Endothelial cell of umbilical vein (primary cell): ENCODE measurements around the gene ECI1. TPM values are rescaled to one million over a fixed set of nuclear protein-coding genes. Genes with fewer than 3 reads are reported as not detected.

Experiments
- BruUV-seq: library from RNA; stranded (reverse); fragments of 400-500 nt; replicated peaks from 2 replicates; lab custom pipeline; 2021; lab: Mats Ljungman, UMichigan
- CTCF ChIA-PET: fragments of 300-600, 350-600 bp; sonication (Branson Sonifier 250); formaldehyde crosslinking; loops from one replicate; lab custom pipeline; 2021; ENCODE audit warnings: antibody characterized with exemption, inconsistent platforms; lab: Charles Lee
- POLR2A ChIA-PET: fragments of 300-600, 350-600 bp; sonication (Branson Sonifier 250); formaldehyde crosslinking; loops from one replicate; lab custom pipeline; 2021; ENCODE audit warnings: antibody characterized with exemption, inconsistent platforms; lab: Charles Lee
- DNase-seq: peaks from one replicate; pipeline ENCODE4 v3.0.0-alpha.2; 2011; ENCODE audit warnings: low read depth, low spot score
- FAIRE-seq: peaks from 2 replicates; lab custom pipeline; 2011; peaks lifted over from hg19 to GRCh38; lab: Jason Lieb, UNC
- H2AFZ ChIP-seq: 2 replicates; pipeline ENCODE4 v1.6.0; 2012; ENCODE audit warnings: low read depth, low read length, control low read depth, inconsistent platforms
- H3K27ac ChIP-seq: 2 replicates; pipeline ENCODE4 v1.5.1; 2011; ENCODE audit warnings: low read depth, mild to moderate bottlenecking, control low read depth, low read length, moderate library complexity; ENCODE audit not compliant: insufficient read depth
- H3K27me3 ChIP-seq, 2 experiments: 2 replicates each; pipeline versions ENCODE4 v1.6.0 to v1.6.1; 2011; ENCODE audit warnings: low read length in 2 of 2, mixed read lengths in 1 of 2; ENCODE audit not compliant: control insufficient read depth in 2 of 2, insufficient read depth in 2 of 2
- H3K36me3 ChIP-seq, 2 experiments: 2 replicates in 1 of 2; 3 replicates in 1 of 2; pipeline ENCODE4 v1.5.1; 2011; ENCODE audit warnings: low read length in 2 of 2, mild to moderate bottlenecking in 1 of 2, moderate library complexity in 1 of 2; ENCODE audit not compliant: control insufficient read depth in 2 of 2, insufficient read depth in 2 of 2; ENCODE audit errors: extremely low read depth in 1 of 2
- H3K4me1 ChIP-seq: 3 replicates; pipeline ENCODE4 v1.5.1; 2011; ENCODE audit warnings: mild to moderate bottlenecking, low read length; ENCODE audit not compliant: control insufficient read depth, insufficient read depth; ENCODE audit errors: extremely low read depth
- H3K4me2 ChIP-seq: 2 replicates; pipeline ENCODE4 v1.6.1; 2011; ENCODE audit warnings: low read length, control low read depth, mixed read lengths; ENCODE audit not compliant: insufficient read depth
- H3K4me3 ChIP-seq, 3 experiments: fragments of 200-600 bp in 1 of 3; sonication (generic), shearing (Covaris generic) in 1 of 3; replicated peaks in 1 of 3; 2 replicates each; pipeline ENCODE4 v1.5.1; 2011 to 2016; ENCODE audit warnings: control low read depth in 3 of 3, low read length in 3 of 3, mild to moderate bottlenecking in 2 of 3, inconsistent platforms in 1 of 3, low read depth in 1 of 3, moderate library complexity in 1 of 3; ENCODE audit not compliant: insufficient read depth in 1 of 3
- H3K79me2 ChIP-seq: 2 replicates; pipeline ENCODE4 v1.6.0; 2012; ENCODE audit warnings: low read length, inconsistent platforms; ENCODE audit not compliant: control insufficient read depth, insufficient read depth
- H3K9ac ChIP-seq: replicated peaks from 2 replicates; pipeline ENCODE3; 2011; ENCODE audit warnings: low read length, control low read depth; ENCODE audit not compliant: insufficient read depth; ENCODE audit errors: extremely low read depth
- H3K9me1 ChIP-seq: replicated peaks from 3 replicates; pipeline ENCODE4 v1.6.0; 2011; ENCODE audit warnings: mild to moderate bottlenecking, low read length; ENCODE audit not compliant: control insufficient read depth, insufficient read depth; ENCODE audit errors: extremely low read depth
- H3K9me3 ChIP-seq: replicated peaks from 2 replicates; pipeline ENCODE4 v1.5.1; 2012; ENCODE audit warnings: low read length, inconsistent platforms; ENCODE audit not compliant: control insufficient read depth, insufficient read depth
- H4K20me1 ChIP-seq: replicated peaks from 2 replicates; pipeline ENCODE3; 2011; ENCODE audit warnings: mild to moderate bottlenecking, low read length; ENCODE audit not compliant: control insufficient read depth, insufficient read depth; ENCODE audit errors: extremely low read depth
- CTCF ChIP-seq, 2 donors: IDR thresholded peaks; 1 replicate in 1 of 2; 2 replicates in 1 of 2; pipeline ENCODE4 v1.5.1; 2011; ENCODE audit warnings: low read length in 2 of 2, mild to moderate bottlenecking in 2 of 2, moderate library complexity in 2 of 2, control low read depth in 1 of 2, inconsistent platforms in 1 of 2, low read depth in 1 of 2; ENCODE audit not compliant: insufficient read depth in 1 of 2; ENCODE audit errors: extremely low read depth in 1 of 2
- EZH2 ChIP-seq: IDR thresholded peaks from 2 replicates; pipeline ENCODE4 v1.6.1; 2012; ENCODE audit warnings: borderline replicate concordance, low read depth, mild to moderate bottlenecking, moderate library complexity, low read length, inconsistent platforms; ENCODE audit not compliant: severe bottlenecking
- FOS ChIP-seq: IDR thresholded peaks from 2 replicates; pipeline ENCODE4 v1.6.1; 2011; ENCODE audit warnings: mild to moderate bottlenecking, low read length, moderate library complexity, borderline replicate concordance; ENCODE audit not compliant: insufficient read depth
- GATA2 ChIP-seq: IDR thresholded peaks from 2 replicates; pipeline ENCODE4 v1.7.0; 2011; ENCODE audit warnings: low read depth, mild to moderate bottlenecking, moderate library complexity, mixed read lengths, low read length; ENCODE audit not compliant: insufficient read length, insufficient read depth
- JUN ChIP-seq: IDR thresholded peaks from 2 replicates; pipeline ENCODE4 v1.6.1; 2011; ENCODE audit warnings: borderline replicate concordance, low read depth; ENCODE audit not compliant: insufficient read length, insufficient read depth
- MAX ChIP-seq: IDR thresholded peaks from 2 replicates; pipeline ENCODE4 v1.6.1; 2011; ENCODE audit not compliant: insufficient read depth, insufficient read length
- MYC ChIP-seq: IDR thresholded peaks from one replicate; pipeline ENCODE4 v1.6.1; 2011; ENCODE audit warnings: mild to moderate bottlenecking, low read depth, low read length
- POLR2A ChIP-seq: IDR thresholded peaks from 2 replicates; pipeline ENCODE4 v1.6.1; 2012; ENCODE audit warnings: low read depth, mild to moderate bottlenecking, control low read depth, low read length
- POLR2AphosphoS5 ChIP-seq: IDR thresholded peaks from 2 replicates; pipeline ENCODE4 v1.6.1; 2012; ENCODE audit warnings: low read depth, mild to moderate bottlenecking, control low read depth, low read length, moderate library complexity; ENCODE audit not compliant: insufficient read depth
- dilution Hi-C: fragments of 300-500 bp; cut with MboI; formaldehyde crosslinking; loops from one replicate; pipeline ENCODE4 v1.15.0; 2019; ENCODE audit warnings: low sequenced_read_pairs; ENCODE audit not compliant: extremely low pct_ligation_motif_present
- intact Hi-C: fragments of 100-400 bp; cut with micrococcal nuclease; formaldehyde crosslinking; loops from one replicate; pipeline ENCODE4 v1.10.0; 2022
- polyA plus RNA-seq, 4 experiments: library from polyadenylated mRNA; depleted of rRNA in 3 of 4; stranded (reverse) in 3 of 4; unstranded in 1 of 4; fragments of >200 nt; gene quantifications; 2 replicates each; pipeline versions ENCODE4 v1.2.1 to v1.2.3, GENCODE V29; 2011 to 2012; ENCODE audit warnings: missing spikeins in 1 of 4
- total RNA-seq: library from RNA; stranded (reverse); gene quantifications from 2 replicates; pipeline ENCODE4 v1.2.3, GENCODE V29; 2021

Gene ECI1
- total and polyA plus RNA-seq, 2 donors (not counting 3 experiments of a cell fraction or from before 2014, with no cell fraction given), result 43.6 to 48.3 TPM

- DNase-seq, result no peak
- intact Hi-C loops (no loop called here), dilution Hi-C loops (no loop called here)
- ChIA-PET CTCF (no interaction called here), POLR2A (no interaction called here)
- Histone ChIP-seq H2AFZ (no peak overlapping the region), H3K79me2 (no peaks in the 10 kb centered on the region), H3K36me3 (peaks cover 0 to 14% of the 10 kb centered on the region in 2 experiments), H3K4me3 (no peak overlapping the region), H3K9ac (no peak overlapping the region), H3K4me1 (no peaks in the 10 kb centered on the region), H3K4me2 (no peak overlapping the region), H4K20me1 (no peaks in the 10 kb centered on the region), H3K9me3 (no peaks in the 10 kb centered on the region), H3K27me3 (no peaks in the 10 kb centered on the region), H3K27ac (no peak overlapping the region), H3K9me1 (no peaks in the 10 kb centered on the region)
- no peak for FAIRE-seq
- TF ChIP-seq POLR2A (no peak), FOS (no peak), CTCF (IDR thresholded peaks at IDR 0.05; ENCODE audit: extremely low read depth in 1 of 2, insufficient read depth in 1 of 2, low read depth in 1 of 2, low read length in 2 of 2) (no peak), JUN (no peak), POLR2AphosphoS5 (no peak), MYC (no peak), MAX (no peak), EZH2 (no peak), GATA2 (no peak)
- no TSS peak for BruUV-seq
Observed at GRCh38 chr16:2284797-2285576, 33.6 kb upstream of the ECI1 start.
